Panc1 (cell line): ENCODE measurements around the gene NOBOX. TPM values are rescaled to one million over a fixed set of nuclear protein-coding genes. Genes with fewer than 3 reads are reported as not detected.
A peak's percentile ranks its signal among the peaks of the same experiment; 100 is the strongest.

Experiments
- ATAC-seq: fragments of 200-7000 bp; cut with Tn5 transposase; 2 replicates; pipeline ENCODE4 v1.9.1; 2020; ENCODE audit warnings: mild to moderate bottlenecking, moderate library complexity
- BruUV-seq: library from RNA; stranded (reverse); fragments of 400-500 nt; replicated peaks from 2 replicates; lab custom pipeline; 2021; lab: Mats Ljungman, UMichigan
- CTCF ChIA-PET: fragments of 300-600 bp; sonication (Branson Sonifier 250); formaldehyde crosslinking; loops from one replicate; lab custom pipeline; 2022; ENCODE audit warnings: antibody characterized with exemption; lab: Charles Lee
- POLR2A ChIA-PET: fragments of 300-600 bp; sonication (Branson Sonifier 250); formaldehyde crosslinking; loops from one replicate; lab custom pipeline; 2022; ENCODE audit warnings: antibody characterized with exemption; lab: Charles Lee
- DNase-seq: peaks from one replicate; pipeline ENCODE4 v3.0.0-alpha.2; 2010; ENCODE audit warnings: low read depth, low spot score
- H3K27ac ChIP-seq: 2 replicates; pipeline ENCODE4 v1.5.1; 2011; ENCODE audit warnings: mild to moderate bottlenecking, low read length, inconsistent platforms
- H3K27me3 ChIP-seq: fragments of 200-500 bp; sonication (Bioruptor generic); 2 replicates; pipeline ENCODE4 v1.6.0; 2014; ENCODE audit warnings: low read length, inconsistent platforms; ENCODE audit not compliant: control insufficient read depth, insufficient read depth
- H3K36me3 ChIP-seq: fragments of 200-500 bp; sonication (Bioruptor generic); 2 replicates; pipeline ENCODE4 v1.5.1; 2014; ENCODE audit warnings: inconsistent platforms, mild to moderate bottlenecking, low read length, moderate library complexity; ENCODE audit not compliant: control insufficient read depth, insufficient read depth
- H3K4me1 ChIP-seq: 2 replicates; pipeline ENCODE4 v1.5.1; 2011; ENCODE audit warnings: inconsistent platforms, mild to moderate bottlenecking, low read length, moderate library complexity; ENCODE audit not compliant: control insufficient read depth, insufficient read depth
- H3K4me3 ChIP-seq, 2 experiments: 2 replicates each; pipeline ENCODE4 v1.5.1; 2011 to 2012; ENCODE audit warnings: low read depth in 2 of 2, low read length in 2 of 2, mild to moderate bottlenecking in 2 of 2, inconsistent platforms in 1 of 2, moderate library complexity in 1 of 2
- H3K9me3 ChIP-seq: fragments of 200-500 bp; sonication (Bioruptor generic); 2 replicates; pipeline ENCODE4 v1.5.1; 2014; ENCODE audit warnings: low read depth, mild to moderate bottlenecking, inconsistent platforms, low read length, moderate library complexity; ENCODE audit not compliant: control insufficient read depth, insufficient read depth
- POLR2AphosphoS5 ChIP-seq: IDR thresholded peaks from 2 replicates; pipeline ENCODE4 v1.6.1; 2012; ENCODE audit warnings: mild to moderate bottlenecking, low read depth, low read length, moderate library complexity
- SIN3A ChIP-seq: IDR thresholded peaks from 2 replicates; pipeline ENCODE4 v1.6.1; 2012; ENCODE audit warnings: low read depth, mild to moderate bottlenecking, low read length, moderate library complexity, borderline replicate concordance; ENCODE audit not compliant: insufficient read depth
- TCF7L2 ChIP-seq: IDR thresholded peaks from 2 replicates; pipeline ENCODE4 v1.6.1; 2011; ENCODE audit warnings: mild to moderate bottlenecking, low read depth, low read length, inconsistent platforms
- in situ Hi-C: cut with HindIII; loops from 2 replicates; pipeline ENCODE4 v1.10.0; 2016; ENCODE audit warnings: low sequenced_read_pairs, low pct_unique_long_range_greater_than_20kb
- intact Hi-C: fragments of 100-400 bp; cut with micrococcal nuclease; formaldehyde crosslinking; loops from one replicate; pipeline ENCODE4 v1.10.0; 2022; ENCODE audit not compliant: unreplicated experiment
- total RNA-seq: library from RNA; stranded (reverse); gene quantifications from one replicate; pipeline ENCODE4 v1.2.1, GENCODE V29; 2021; ENCODE audit not compliant: unreplicated experiment
- TF ChIP-seq, protein P1 (sequence below): fragments of 450-650 bp; IDR thresholded peaks from 2 replicates; pipeline ENCODE4 v1.5.1; 2017; ENCODE audit warnings: mild to moderate bottlenecking
- TF ChIP-seq, protein P2 (sequence below), 2 experiments: IDR thresholded peaks; 2 replicates each; pipeline ENCODE4 v1.6.1; 2011 to 2012; ENCODE audit warnings: low read depth in 2 of 2, control low read depth in 1 of 2, low read length in 1 of 2, mild to moderate bottlenecking in 1 of 2, moderate library complexity in 1 of 2; ENCODE audit not compliant: insufficient read depth in 1 of 2

Gene NOBOX
- total RNA-seq, 1 experiment from 2014 or later = not detected

DNA sequence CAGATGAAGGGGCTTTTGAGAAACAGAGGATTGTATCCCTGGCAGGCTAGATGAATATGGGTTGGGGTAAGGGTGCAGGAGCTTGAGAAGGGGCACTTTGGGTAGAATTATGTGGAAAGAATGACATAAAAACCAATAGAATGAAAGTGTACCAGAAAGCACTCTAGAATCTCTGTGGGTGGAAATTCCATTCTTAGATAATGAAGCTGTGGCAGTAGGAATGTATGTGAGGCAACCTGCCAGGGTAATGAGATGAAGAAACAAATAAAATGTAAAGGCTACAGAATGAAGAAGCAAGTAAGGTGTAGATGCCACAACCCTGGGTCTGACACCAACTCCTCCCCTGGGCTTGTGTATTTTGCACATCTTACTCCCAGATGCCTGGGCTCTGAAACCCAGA is 16.8 kb downstream of the NOBOX start:
- peaks cover 24% of the 10 kb centered on the region for H3K4me1 ChIP-seq
- no peak overlapping the region for H3K27ac ChIP-seq
- no peak overlapping the region for H3K4me3 ChIP-seq
- H3K36me3 ChIP-seq = no peaks in the 10 kb centered on the region
- ChIA-PET POLR2A (no interaction called here), CTCF (no interaction called here)
- H3K27me3 ChIP-seq = no peaks in the 10 kb centered on the region
- BruUV-seq = no TSS peak
- H3K9me3 ChIP-seq = no peaks in the 10 kb centered on the region
- no peak for TF ChIP-seq SIN3A
- no peak for TF ChIP-seq TCF7L2
- TF ChIP-seq, protein P1, sequence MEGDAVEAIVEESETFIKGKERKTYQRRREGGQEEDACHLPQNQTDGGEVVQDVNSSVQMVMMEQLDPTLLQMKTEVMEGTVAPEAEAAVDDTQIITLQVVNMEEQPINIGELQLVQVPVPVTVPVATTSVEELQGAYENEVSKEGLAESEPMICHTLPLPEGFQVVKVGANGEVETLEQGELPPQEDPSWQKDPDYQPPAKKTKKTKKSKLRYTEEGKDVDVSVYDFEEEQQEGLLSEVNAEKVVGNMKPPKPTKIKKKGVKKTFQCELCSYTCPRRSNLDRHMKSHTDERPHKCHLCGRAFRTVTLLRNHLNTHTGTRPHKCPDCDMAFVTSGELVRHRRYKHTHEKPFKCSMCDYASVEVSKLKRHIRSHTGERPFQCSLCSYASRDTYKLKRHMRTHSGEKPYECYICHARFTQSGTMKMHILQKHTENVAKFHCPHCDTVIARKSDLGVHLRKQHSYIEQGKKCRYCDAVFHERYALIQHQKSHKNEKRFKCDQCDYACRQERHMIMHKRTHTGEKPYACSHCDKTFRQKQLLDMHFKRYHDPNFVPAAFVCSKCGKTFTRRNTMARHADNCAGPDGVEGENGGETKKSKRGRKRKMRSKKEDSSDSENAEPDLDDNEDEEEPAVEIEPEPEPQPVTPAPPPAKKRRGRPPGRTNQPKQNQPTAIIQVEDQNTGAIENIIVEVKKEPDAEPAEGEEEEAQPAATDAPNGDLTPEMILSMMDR = no peak
- TF ChIP-seq, protein P2, sequence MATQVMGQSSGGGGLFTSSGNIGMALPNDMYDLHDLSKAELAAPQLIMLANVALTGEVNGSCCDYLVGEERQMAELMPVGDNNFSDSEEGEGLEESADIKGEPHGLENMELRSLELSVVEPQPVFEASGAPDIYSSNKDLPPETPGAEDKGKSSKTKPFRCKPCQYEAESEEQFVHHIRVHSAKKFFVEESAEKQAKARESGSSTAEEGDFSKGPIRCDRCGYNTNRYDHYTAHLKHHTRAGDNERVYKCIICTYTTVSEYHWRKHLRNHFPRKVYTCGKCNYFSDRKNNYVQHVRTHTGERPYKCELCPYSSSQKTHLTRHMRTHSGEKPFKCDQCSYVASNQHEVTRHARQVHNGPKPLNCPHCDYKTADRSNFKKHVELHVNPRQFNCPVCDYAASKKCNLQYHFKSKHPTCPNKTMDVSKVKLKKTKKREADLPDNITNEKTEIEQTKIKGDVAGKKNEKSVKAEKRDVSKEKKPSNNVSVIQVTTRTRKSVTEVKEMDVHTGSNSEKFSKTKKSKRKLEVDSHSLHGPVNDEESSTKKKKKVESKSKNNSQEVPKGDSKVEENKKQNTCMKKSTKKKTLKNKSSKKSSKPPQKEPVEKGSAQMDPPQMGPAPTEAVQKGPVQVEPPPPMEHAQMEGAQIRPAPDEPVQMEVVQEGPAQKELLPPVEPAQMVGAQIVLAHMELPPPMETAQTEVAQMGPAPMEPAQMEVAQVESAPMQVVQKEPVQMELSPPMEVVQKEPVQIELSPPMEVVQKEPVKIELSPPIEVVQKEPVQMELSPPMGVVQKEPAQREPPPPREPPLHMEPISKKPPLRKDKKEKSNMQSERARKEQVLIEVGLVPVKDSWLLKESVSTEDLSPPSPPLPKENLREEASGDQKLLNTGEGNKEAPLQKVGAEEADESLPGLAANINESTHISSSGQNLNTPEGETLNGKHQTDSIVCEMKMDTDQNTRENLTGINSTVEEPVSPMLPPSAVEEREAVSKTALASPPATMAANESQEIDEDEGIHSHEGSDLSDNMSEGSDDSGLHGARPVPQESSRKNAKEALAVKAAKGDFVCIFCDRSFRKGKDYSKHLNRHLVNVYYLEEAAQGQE (IDR thresholded peaks at IDR 0.05; ENCODE audit: insufficient read depth in 1 of 2, low read depth in 2 of 2, low read length in 1 of 2) = no peak
- TF ChIP-seq POLR2AphosphoS5 = no peak
- intact Hi-C loops = no loop called here
- ATAC-seq (no peak), DNase-seq (no peak)
- in situ Hi-C loops = no loop called here

DNA sequence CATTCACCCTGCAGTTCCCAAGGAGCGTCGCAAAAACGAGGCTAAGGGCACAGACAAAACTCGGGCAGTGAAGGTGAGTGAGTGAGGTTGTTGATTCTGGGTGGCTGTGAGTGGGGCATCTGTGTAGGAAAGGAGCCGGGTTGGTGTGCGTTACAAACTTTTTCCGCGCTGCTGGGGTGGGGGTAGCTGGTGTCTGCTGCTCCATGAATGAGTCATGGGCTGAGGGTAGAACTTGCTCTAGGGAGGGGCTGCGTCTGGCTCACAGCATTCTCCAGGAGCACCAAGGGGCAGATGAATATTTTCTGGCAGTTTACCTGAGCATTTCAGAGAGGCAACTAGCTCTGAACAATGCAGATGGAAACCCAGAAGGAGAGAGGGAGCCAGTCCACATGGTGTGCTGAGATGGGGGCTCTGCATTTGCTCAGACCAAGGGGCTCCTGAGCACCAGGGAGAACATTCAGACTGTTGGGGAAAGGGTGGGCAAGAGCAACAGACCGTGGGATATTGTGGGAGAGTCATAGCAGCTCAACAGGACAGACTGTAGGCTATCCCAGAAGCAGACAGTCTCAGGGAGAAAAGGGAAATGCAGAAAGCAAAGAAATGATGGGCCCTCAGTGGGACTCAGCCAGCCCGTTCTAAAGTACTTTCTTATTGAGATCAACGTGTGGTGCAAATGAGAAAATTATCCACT is 18.8 kb downstream of the NOBOX start:
- POLR2A ChIA-PET = interaction anchor here (0.5 kb wide), 1 partner anchor 437 kb away, joined by 3 read pairs; no protein-coding TSS in a partner anchor
- in situ Hi-C loops (no loop called here), intact Hi-C loops (no loop called here)
- no peaks in the 10 kb centered on the region for H3K36me3 ChIP-seq
- H3K27me3 ChIP-seq = no peaks in the 10 kb centered on the region
- peak overlapping the region; percentile 60 for H3K27ac ChIP-seq
- no peak for DNase-seq
- CTCF ChIA-PET = no interaction called here
- peaks cover 19% of the 10 kb centered on the region for H3K4me1 ChIP-seq
- no TSS peak for BruUV-seq
- peak; percentile 85 for ATAC-seq
- H3K9me3 ChIP-seq = no peaks in the 10 kb centered on the region
- TF ChIP-seq, protein P1 = no peak
- no peak for TF ChIP-seq SIN3A
- TF ChIP-seq, protein P2 (IDR thresholded peaks at IDR 0.05; ENCODE audit: insufficient read depth in 1 of 2, low read depth in 2 of 2, low read length in 1 of 2) = no peak
- TF ChIP-seq POLR2AphosphoS5 = no peak
- no peak for TF ChIP-seq TCF7L2
- H3K4me3 ChIP-seq = peak overlapping the region in 1 of 2 experiments; percentile 25; a peak in 3 of 4 replicates
